Embryonic facial prominence (tissue), 1 donor: Measurements from ENCODE around the gene MED22.

Source experiments
- DNase-seq: peaks from one replicate; pipeline ENCODE4 v3.0.0-alpha.2; 2016; ENCODE audit errors: extremely low spot score

Gene MED22

GRCh38 chr9:133375724-133376654 is 28.1 kb upstream of the MED22 start, which contains the start of the genes STKLD1 and SURF4:
STKLD1 (plus strand) TSS chr9:133376366; CDS start chr9:133376474, 108 bp downstream.
SURF4 (minus strand) TSS chr9:133376060; CDS start chr9:133375969, 91 bp downstream.
- peak; percentile 89 for DNase-seq

DNA sequence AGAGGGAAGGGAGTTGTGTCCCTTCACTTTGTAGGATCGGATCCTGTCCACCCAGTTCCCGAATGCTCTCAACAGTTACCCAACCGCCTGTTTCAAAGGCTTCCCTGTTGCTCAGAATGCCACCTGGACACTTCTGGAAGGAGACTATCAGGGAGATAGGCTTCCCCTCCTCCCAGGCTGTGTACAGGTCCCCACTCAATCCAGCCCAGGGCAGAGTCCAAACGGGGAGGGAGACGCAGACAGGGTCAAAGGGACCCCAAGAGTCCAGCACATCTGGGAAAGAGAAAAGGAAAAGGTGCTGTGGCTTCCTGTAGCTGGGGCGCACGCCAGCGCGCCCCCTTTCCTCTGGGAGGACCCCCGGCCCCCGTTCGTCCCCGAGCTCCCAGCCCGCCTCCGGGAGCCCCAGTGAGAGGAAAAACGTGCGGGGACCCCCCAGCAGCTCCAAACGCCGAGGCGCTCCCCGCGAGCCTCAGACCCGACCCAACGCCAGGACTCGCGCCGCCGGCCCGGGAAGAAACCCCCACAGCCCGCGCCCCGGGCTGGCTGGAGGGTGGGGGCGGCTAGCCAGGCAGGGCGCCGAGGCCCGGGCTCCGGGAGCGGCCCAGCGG is 27.3 kb upstream of the MED22 start:
- DNase-seq, result no peak

DNA sequence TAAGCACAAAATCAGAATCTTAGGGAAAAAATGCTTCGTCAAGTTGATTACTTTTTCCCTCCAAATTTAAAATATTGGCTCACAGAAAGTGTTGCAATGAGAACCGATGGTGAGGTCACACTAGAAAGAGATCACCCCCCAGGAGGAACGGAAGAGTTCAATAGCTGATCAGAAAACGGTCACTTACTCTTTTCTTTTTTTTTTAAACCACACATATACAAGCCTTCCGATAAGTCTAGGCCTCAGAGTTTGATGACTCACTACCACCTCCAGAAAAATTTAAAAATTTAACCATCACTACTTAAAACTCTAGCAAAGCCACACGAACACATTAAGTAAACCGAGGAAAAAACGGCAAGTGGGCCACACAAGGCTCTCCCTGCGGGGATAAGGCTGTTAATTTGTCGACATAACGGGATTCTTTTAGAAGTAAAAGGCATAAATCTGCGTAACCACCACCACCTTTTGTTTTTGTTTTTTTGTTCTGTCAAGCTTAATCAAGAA is 26.7 kb upstream of the MED22 start:
- no peak for DNase-seq

DNA sequence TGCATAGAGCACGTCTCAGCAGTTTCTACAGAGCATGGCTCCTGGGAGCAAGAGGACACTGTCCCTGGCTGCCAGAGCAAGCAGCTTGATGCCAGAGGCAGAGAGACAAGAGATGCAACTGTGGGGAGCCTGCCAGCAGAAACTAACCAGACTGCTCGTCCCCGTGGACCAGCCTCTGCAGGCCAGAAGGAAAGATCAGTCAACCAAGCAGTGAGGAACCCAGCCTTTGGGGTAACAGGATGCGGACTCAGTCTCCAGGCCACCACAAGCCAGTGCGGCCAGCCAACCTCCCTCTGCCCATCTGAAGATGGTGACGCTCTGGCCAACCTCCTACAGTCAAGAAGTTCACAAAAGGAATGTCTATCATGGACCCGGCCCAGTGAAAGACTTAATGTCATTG is 24.2 kb upstream of the MED22 start:
- no peak for DNase-seq

GRCh38 chr9:133371261-133371711 is 23.4 kb upstream of the MED22 start:
- DNase-seq, result no peak

DNA sequence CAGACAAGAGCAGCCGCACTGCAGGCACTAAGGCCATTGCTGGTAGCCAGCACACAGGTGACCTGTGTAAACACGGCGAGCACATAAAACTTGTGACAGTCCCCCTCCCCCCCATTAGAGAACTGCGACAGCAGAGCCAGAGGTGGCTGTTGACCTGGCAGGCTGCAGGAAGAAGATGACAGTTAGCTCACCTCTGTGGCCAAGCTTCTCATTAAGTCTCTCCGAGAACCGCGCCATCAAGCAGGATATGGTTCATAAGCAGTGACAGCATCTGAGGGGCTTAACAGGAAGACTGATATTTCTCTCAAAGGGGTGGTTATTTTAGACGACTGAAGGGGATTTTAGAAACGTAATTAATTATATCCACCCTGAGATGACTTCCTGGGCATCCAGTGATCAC is 22.8 kb upstream of the MED22 start:
- no peak for DNase-seq

DNA sequence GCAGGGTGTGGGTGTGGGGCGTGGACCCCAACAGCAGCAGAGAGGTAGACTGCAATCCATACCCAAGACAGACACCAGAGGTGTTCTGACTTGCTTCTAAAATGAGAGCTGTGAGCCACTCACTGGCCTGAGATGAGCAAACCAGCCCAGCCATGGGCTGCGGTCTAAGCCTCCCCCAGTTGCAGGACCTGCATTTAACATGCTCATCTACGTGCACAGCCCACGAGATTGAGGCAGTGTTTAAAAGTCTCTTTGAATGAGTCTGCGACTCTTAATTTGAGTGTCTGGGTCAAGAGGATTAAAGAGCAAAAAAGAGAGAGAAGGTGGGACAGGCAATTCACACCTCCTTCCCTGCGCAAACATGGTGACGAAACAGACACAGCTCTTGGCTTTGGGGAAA is 22.0 kb upstream of the MED22 start:
- no peak for DNase-seq

DNA sequence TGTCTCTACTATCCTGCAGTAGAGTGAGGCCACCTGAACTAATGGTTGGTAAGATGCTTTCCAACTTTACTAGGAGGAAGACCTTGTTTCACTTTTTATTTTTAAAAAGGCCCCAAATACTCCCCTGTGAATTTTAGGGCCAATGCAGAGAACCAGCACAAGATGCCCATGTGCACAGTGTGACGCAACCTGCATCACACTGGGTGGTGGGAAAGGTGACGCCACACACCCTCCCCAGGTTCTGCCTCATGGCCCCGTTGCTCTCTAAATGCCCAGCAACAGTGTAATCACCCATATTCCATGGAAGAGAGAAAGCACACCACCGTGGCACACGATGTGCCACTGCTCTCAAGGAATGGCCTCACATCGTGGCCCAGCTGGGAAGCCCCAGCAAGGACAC is 21.5 kb upstream of the MED22 start:
- no peak for DNase-seq

GRCh38 chr9:133368249-133368881 is 20.4 kb upstream of the MED22 start:
- DNase-seq, result no peak

GRCh38 chr9:133367778-133368177 is 19.8 kb upstream of the MED22 start:
- no peak for DNase-seq

DNA sequence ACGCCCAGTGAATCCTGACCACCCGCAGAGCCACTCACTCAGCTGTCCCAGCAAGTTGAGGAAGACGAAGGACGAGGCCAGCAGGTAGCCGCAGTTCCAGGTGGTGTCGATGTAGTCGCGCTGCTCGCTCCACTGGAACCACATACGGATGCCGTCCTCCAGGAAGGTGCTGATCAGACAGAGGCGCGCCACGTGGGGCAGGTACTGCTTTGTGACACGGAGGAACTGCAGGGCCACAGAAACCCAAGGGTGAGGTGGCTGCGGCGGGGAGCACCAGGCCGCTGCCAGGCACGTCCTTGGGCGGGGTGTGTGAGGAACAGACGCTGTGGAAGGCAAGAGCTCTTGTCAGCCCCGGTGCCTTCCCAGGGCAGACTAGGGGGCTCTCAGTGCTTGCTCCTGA is 19.3 kb upstream of the MED22 start:
- DNase-seq, result no peak

- DNase-seq, result no peak
These were observed 18.5 kb upstream of the MED22 start for GRCh38 chr9:133366435-133366834.

- DNase-seq, result no peak
These were observed 14.6 kb upstream of the MED22 start for GRCh38 chr9:133362359-133363044.

- DNase-seq, result no peak
These were observed 13.7 kb upstream of the MED22 start for GRCh38 chr9:133361507-133362092.

DNA sequence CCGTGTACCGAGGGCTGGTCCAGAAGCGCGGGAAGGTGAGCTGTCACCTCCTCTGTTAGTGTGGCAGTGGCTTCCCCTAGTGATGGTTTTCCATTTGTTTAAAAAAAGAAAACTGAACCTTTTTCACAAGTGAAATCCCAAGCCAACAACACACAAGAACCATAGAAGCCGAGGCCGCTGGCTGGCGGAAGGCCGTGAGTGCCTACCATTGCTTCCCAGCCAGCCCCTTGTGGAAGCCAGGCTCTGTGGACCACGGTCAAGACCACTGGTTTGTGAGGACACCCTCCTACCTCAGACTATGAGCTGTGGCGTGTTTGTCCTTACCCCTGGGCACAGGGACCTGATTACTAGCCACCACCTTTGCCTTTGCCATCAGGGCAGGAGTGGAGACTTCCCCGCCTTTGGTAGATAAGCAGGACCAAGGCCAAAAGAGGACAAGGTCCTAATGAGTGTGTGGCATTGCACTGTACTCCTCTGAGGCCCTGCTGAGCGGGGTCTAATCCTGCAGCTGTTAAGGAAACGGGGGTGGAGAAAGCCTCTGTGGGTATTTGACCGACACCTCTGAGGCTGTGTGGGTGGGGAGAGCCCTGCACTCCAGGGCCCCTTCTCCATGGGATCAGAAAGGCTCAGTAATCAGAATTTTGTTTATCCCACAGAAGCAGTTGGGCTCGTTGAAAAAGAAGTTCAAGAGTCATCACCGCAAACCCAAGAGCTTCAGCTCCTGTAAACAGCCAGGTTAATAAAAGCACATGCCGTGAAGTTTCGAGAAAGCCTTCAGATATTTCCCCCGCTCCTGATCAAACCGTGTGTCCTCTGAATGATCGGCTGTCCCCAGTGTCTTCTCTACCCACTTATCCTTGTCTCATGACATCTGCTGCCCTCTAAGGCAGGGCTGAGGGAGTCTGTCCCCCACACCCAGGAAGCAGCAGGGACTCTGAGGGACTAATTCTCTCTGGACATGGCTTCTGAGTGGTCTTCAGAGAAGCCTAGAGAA is 12.8 kb upstream of the MED22 start:
- no peak for DNase-seq

DNA sequence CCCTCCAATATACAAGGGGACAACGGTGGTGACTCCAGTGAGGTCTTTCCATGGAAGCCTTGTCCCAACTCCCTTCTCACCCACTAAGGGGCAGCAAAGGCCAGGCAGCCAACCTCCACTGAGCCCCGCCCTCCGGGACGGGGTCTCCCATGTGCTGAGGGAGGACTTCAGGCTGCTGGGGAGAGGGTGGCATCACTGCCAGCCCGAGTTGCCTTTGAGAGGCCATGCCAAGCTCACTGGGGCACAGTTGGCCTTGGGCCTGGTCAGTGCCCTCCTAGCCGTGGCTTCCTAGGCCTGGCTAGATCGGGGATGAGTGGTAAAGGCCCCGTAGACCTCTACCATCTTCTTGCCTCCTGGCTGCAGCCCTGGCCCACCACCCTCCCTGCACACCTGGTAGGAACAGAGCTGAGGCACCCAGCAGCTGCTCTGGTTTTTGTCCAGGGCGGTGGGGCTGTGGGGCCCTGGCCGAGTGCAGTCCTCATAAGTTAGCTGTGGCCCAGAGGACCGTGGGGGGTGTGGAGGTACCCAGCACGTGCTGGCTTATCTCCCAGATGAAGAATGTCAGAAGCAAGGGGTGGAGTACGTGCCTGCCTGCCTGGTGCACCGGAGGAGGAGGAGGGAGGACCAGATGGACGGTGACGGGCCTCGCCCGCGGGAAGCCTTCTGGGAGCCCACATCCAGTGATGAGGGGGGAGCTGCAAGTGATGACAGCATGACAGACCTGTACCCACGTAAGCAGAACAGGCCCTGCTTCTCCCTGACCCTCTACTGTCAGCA is 11.7 kb upstream of the MED22 start:
- no peak for DNase-seq

DNA sequence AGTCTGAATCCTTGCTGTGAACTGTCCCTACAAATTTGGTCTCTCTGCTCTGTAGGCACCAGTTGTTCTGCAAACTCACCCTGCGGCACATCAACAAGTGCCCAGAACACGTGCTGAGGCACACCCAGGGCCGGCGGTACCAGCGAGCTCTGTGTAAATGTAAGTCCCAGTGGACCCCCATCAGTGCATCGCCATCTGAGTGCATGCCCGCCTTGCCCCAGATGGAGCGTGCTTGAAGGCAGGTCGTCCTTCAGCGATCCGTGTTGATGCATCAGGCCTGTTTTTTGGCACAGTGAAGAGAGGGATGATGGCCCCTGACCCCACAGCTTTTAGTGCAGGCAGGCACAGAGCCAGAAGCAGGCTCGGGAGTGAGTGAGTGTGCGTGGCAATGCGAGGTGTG is 9.7 kb upstream of the MED22 start:
- DNase-seq, result no peak

DNA sequence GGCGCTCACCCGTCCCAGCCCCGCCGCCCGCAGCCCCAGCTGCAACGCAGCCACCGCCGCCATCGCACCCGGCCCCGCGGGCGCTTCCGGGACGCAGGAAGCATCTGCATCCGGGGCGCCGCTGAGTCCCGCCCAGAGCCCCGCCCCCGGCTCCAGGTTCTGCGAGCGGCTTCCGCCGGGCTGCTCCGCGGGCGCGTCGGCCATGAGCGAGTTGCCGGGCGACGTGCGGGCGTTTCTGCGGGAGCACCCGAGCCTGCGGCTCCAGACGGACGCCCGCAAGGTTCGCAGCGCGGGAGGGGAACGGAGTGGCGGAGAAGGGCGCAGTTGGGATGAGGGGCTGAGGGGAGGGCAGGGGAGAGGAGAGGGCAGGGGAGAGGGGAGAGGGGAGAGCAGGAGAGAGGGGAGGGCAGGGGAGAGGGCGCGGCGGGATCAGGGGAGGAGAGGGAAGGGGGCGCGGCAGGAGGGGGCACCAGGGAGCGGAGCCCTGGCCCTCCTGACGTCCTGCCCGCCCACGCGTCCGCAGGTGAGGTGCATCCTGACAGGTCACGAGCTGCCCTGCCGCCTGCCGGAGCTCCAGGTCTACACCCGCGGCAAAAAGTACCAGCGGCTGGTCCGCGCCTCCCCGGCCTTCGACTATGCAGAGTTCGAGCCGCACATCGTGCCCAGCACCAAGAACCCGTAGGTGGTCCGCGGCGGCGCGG is 8.6 kb upstream of the MED22 start, which contains the start of the genes SURF1 and SURF2:
TSS of gene SURF1 (minus strand) at position 97 of the 701 bp plus-strand sequence. CDS start at position 63, 34 bp downstream.
TSS of gene SURF2 (plus strand) at position 160 of the 701 bp plus-strand sequence. CDS start at position 203, 43 bp downstream.
- peak; percentile 52 for DNase-seq
